HFF-Myc (cell line): ENCODE data around the gene PROSER2.

Source experiments
- DNase-seq: peaks from one replicate; pipeline ENCODE4 v3.0.0-alpha.2; 2011; ENCODE audit warnings: low read depth; ENCODE audit errors: extremely low read depth
- H3K4me3 ChIP-seq: replicated peaks from 2 replicates; pipeline ENCODE4 v1.5.1; 2011; ENCODE audit warnings: low read depth, mild to moderate bottlenecking, control low read depth, low read length
- TF ChIP-seq, protein P1 (sequence below): IDR thresholded peaks from 2 replicates; pipeline ENCODE4 v1.5.1; 2012; ENCODE audit warnings: mild to moderate bottlenecking, low read depth, low read length, control low read depth; ENCODE audit errors: missing control alignments

The PROSER2 gene

DNA sequence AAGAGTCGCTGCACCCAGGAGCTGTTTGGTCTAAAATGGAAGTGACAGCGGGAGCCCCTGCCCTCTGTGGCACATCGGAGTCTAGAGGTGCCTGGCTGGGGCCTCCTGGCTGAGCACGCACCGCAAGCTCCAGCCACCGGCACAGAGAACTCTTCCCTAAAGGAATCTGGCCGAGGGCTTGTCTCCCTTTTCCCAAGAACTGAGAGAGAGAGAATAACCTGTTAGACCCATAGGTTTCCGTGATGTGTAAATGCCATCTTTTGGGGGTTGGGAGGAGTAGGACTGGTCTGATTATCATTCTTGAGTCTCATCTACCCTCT is 47.3 kb downstream of the PROSER2 start:
- TF ChIP-seq, protein P1, sequence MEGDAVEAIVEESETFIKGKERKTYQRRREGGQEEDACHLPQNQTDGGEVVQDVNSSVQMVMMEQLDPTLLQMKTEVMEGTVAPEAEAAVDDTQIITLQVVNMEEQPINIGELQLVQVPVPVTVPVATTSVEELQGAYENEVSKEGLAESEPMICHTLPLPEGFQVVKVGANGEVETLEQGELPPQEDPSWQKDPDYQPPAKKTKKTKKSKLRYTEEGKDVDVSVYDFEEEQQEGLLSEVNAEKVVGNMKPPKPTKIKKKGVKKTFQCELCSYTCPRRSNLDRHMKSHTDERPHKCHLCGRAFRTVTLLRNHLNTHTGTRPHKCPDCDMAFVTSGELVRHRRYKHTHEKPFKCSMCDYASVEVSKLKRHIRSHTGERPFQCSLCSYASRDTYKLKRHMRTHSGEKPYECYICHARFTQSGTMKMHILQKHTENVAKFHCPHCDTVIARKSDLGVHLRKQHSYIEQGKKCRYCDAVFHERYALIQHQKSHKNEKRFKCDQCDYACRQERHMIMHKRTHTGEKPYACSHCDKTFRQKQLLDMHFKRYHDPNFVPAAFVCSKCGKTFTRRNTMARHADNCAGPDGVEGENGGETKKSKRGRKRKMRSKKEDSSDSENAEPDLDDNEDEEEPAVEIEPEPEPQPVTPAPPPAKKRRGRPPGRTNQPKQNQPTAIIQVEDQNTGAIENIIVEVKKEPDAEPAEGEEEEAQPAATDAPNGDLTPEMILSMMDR = no peak
- no peak overlapping the region for H3K4me3 ChIP-seq
- DNase-seq = no peak

DNA sequence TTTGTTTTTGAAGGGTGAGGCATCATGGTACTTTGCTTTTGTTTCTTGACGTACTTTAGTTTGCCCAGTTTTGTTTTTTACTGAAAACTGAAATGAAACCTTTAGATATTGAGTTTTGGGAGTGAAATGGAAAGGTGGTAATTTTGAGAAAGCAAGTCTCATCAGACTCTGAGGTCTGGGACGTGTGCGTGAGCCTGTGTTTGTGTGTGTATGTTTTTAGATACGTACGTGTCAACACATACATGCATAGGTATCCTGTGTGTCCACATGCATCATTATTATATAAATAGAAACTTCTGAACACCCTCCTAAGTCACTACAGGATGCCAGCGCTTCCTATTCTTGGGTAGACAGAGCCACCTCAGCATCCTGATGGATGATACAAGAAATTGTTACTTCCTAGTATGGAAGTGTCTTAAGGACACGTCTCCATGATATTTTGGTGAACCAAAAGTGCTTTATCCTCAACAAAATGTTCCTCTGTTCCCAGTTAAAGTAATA is 47.8 kb downstream of the PROSER2 start:
- no peak for DNase-seq
- TF ChIP-seq, protein P1 = no peak
- H3K4me3 ChIP-seq = no peak overlapping the region

DNA sequence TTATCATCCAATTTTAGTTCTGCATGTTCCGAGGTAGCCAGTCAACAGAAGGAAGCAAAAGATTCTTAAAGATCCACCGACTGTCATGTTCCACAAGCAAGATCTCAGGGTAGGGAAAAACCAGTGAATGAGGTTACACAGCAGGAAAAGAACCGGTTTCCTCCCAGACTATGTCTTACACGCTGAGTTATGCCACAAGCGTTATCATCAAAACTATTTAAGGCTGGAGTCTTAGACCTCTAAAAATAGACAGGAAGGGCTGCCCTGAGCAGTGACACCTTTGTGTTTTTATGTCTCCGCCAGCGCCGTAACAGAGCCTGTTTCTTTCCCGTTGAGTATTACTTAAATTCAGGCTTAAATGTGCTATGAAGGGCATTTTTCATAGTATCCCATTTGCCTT is 48.3 kb downstream of the PROSER2 start:
- H3K4me3 ChIP-seq = no peak overlapping the region
- no peak for DNase-seq
- TF ChIP-seq, protein P1 = no peak

DNA sequence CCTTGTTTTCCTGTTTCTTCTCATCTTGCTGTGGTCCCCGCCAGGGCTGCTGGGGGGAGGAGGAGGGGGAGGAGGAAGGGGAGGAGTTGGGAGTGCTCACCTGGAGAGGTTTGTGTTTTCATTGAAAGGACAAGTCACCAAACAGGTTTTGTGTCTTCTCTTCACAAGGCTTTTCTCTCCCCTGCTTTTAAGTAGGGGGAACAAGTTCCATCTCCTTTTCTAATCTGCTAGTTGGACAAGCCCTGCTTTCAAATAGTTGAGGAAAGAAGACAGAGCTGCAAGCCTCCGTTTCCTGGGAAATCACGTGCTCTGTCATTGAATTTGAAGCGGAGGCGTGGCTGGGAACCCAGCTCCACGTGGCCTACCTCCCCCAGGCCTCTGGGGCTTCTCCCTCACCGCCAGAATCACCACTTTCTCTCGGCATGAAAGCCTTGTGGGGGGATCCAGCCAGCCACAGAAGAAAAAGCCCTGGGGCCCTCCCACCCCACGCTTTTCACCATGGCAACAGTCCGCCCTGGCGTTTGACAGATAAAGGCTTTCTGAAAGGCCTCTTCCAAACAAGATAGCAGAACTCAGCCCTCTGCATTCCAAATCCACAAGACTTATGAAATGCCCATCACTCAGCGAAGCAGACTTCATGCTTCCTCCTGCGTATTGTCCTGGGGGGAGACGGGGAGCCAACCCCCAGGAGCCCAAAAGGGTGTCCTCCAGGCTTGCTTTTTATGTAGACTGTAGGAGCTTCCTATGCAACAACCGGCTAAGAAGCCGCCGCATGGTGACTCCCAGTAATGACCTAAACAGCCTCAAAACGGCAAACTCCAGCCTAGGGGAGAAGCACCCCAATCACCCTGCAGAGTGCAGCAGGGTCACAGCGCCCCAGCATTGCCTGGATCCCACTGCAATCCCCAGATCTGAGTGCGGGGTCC is 51.7 kb downstream of the PROSER2 start:
- H3K4me3 ChIP-seq = no peak overlapping the region
- TF ChIP-seq, protein P1 = no peak
- DNase-seq = no peak

DNA sequence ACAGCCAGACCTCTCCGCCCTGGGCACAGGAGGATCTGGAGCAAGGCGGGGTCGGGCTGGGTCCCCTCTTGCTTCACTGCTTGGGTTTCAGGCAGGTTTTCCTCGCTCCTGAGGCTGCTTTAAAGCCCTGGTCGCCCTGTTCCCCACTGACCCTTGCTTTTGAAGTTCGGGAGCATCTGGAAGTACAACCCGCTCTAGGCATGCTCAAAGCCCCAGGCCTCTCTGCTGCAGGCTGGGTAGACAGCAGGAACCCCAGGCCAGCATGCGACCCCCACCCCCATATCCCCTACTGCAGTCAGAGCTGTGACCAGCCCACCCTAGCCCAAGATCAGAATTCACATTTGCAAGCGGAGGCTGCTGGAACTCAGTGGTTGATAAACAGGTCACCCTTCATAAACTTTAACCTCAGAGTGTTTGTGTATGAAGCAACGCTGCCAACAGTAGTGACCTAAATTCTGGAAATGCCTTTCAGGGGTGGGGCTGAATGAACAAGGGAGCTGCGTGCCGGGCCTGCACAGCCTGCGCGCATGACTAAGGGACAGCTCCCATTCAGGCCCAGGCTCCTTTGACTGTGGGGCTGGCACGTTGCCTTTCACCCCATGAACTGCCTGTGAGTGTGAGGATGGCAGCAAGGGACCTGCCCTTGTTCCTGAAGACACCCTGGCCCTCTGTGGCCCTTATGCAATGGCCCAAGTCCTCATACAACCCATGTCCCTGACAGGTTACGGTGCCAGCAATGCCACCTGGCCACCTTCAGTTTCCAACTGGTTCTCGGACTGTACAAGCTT is 52.5 kb downstream of the PROSER2 start:
- peak; percentile 67 for DNase-seq
- TF ChIP-seq, protein P1 = no peak
- H3K4me3 ChIP-seq = no peak overlapping the region

DNA sequence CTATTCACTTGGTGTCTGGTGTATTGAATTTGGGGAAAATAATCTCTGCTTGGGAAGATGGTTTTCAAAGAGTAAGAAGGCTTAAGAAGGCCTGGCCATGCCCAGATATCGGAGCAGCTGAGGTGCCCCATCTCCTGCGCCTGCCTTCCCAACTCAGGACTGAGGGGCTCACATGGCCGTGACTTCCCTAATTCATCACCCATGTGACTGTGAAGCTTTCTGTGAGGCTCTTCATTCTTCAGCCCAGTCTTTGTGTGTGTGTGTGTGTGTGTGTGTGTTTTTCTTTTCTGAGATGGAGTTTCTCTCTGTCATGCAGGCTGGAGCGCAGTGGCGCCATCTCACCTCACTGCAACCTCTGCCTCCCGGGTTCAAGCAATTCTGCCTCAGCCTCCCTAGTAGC is 53.2 kb downstream of the PROSER2 start:
- TF ChIP-seq, protein P1 = no peak
- no peak for DNase-seq
- H3K4me3 ChIP-seq = no peak overlapping the region
